Smooth muscle cell of the coronary artery (primary cell): ENCODE results near the gene HSF2. TPM values are rescaled to one million over a fixed set of nuclear protein-coding genes. Genes with fewer than 3 reads are reported as not detected.

Experiments used
- total RNA-seq: library from RNA; depleted of rRNA; stranded (reverse); fragments of >200 nt; gene quantifications from 2 replicates; pipeline ENCODE4 v1.2.3, GENCODE V29; 2014; ENCODE audit warnings: low replicate concordance

HSF2 gene, protein sequence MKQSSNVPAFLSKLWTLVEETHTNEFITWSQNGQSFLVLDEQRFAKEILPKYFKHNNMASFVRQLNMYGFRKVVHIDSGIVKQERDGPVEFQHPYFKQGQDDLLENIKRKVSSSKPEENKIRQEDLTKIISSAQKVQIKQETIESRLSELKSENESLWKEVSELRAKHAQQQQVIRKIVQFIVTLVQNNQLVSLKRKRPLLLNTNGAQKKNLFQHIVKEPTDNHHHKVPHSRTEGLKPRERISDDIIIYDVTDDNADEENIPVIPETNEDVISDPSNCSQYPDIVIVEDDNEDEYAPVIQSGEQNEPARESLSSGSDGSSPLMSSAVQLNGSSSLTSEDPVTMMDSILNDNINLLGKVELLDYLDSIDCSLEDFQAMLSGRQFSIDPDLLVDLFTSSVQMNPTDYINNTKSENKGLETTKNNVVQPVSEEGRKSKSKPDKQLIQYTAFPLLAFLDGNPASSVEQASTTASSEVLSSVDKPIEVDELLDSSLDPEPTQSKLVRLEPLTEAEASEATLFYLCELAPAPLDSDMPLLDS
- total RNA-seq, result 14.5 and 16.2 TPM in 2 replicates

DNA sequence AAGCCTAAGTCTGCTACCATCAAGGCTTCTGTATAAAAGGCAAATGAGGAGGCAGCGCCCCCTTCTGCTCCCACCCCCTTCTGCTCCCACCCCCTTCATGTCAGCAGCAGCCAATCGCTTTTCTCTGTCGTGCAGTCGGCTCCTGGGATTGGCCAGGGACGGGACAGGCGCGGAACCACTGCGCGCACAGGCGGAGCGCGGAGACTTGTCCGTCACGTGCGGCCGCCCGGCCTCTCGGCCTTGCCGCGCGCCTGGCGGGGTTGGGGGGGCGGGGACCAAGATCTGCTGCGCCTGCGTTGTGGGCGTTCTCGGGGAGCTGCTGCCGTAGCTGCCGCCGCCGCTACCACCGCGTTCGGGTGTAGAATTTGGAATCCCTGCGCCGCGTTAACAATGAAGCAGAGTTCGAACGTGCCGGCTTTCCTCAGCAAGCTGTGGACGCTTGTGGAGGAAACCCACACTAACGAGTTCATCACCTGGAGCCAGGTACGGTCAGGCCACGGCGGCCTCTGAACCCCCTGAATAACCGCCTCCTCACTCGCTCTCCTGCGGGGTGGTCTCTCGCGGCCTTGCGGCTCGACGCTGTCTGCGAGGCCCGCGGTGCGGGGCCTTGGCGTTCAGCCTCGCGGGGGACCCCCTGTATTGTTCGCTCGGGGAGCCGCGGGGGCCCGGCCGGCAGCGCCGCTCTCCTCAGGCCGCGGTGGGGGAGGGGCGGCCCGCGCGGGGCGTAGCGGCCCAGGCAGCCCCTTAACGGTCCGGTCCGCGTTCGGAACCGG lies at the start of gene HSF2:
TSS of gene HSF2 (plus strand) at position 305 of the 773 bp plus-strand sequence. CDS start at position 391, 86 bp downstream.

DNA sequence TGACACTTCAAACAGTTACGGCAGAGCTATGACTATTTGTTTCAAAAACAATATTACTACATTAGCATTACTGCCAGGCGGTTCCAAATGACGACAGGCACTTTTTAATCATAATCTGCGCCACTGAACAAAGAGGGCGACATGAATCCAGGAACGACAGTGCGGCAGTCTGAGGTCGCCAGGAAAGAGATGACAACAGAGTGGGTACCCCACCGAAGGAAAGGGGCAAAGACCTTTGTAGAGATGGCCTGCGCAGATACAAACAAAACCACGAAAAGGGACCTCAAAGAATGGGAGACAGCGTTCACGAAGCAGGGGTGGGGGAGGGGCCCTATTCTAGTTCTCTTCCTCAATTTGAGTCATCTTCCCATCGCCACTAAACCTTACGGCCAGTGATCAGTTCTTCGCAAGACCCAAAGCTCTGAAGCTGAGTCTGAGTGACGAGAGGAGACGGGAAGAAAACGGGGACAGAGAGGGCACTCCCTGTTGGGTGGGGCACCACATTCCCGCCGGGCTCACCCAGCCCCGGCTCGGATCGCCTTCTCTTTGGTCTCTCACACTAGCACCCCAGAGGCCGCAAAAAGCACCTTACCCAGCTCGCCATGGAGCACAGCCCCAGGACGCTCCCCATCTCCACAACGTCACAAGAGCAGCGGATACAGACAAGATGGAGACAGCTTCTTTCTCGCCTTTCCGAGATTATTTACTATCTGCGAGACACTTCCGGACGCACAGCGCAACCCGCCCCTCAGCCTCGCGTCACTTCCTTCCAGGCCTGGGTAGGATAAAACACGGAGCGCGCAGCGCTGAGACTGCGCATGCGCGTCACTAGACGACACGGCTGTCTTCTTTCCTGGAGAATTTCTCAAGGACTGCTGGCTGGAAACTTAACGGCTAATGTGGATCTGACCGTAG lies 71.9 kb downstream of the HSF2 start, which contains the start of gene SERINC1:
TSS of gene SERINC1 (minus strand) at position 701 of the 915 bp plus-strand sequence. CDS start at position 631, 70 bp downstream.

Other genes with a start within 250 kb of the HSF2 start
- 179 and 402 TPM in 2 replicates for gene SERINC1, start 72.2 kb downstream of the HSF2 start, total RNA-seq
- 0.45 and 1.4 TPM in 2 replicates for gene PKIB, start 210.8 kb downstream of the HSF2 start, total RNA-seq